OCI-LY7 (cell line): ENCODE results near the gene PACS1. TPM values are rescaled to one million over a fixed set of nuclear protein-coding genes. Genes with fewer than 3 reads are reported as not detected.

ENCODE experiments used
- BruUV-seq: library from RNA; stranded (reverse); fragments of 400-500 nt; replicated peaks from 2 replicates; lab custom pipeline; 2021; lab: Mats Ljungman, UMichigan
- CTCF ChIA-PET: fragments of 300-600 bp; sonication (Branson Sonifier 250); formaldehyde crosslinking; loops from one replicate; lab custom pipeline; 2022; ENCODE audit warnings: antibody characterized with exemption; ENCODE audit not compliant: unreplicated experiment; lab: Charles Lee
- POLR2A ChIA-PET: fragments of 300-600 bp; sonication (Branson Sonifier 250); formaldehyde crosslinking; loops from one replicate; lab custom pipeline; 2022; ENCODE audit warnings: antibody characterized with exemption; lab: Charles Lee
- DNase-seq: peaks from one replicate; pipeline ENCODE4 v3.0.0-alpha.2; 2015; ENCODE audit warnings: low spot score
- H2AFZ ChIP-seq: fragments of 200-600 bp; sonication (generic), shearing (Covaris generic); 2 replicates; pipeline ENCODE4 v1.6.1; 2014; ENCODE audit warnings: mild to moderate bottlenecking, antibody characterized with exemption, low read length, moderate library complexity
- H3K27ac ChIP-seq: fragments of 200-600 bp; sonication (generic); 2 replicates; pipeline ENCODE4 v1.5.1; 2014; ENCODE audit warnings: mixed run types, low read depth, mild to moderate bottlenecking, moderate library complexity, low read length, inconsistent platforms; ENCODE audit not compliant: poor library complexity, severe bottlenecking
- H3K36me3 ChIP-seq: fragments of 200-600 bp; sonication (generic); 2 replicates; pipeline ENCODE4 v1.6.1; 2014; ENCODE audit warnings: mild to moderate bottlenecking, antibody characterized with exemption, low read length, moderate library complexity, mixed read lengths; ENCODE audit not compliant: insufficient read depth
- H3K4me1 ChIP-seq: fragments of 200-600 bp; sonication (generic); 2 replicates; pipeline ENCODE4 v1.5.1; 2014; ENCODE audit warnings: mild to moderate bottlenecking, low read length; ENCODE audit not compliant: insufficient read depth, poor library complexity, severe bottlenecking
- H3K4me2 ChIP-seq: fragments of 200-600 bp; sonication (generic); 2 replicates; pipeline ENCODE4 v1.6.1; 2014; ENCODE audit warnings: mild to moderate bottlenecking, low read length
- H3K4me3 ChIP-seq: fragments of 200-600 bp; sonication (generic); 2 replicates; pipeline ENCODE4 v1.5.1; 2014; ENCODE audit warnings: mild to moderate bottlenecking, low read depth, low read length; ENCODE audit not compliant: poor library complexity, severe bottlenecking
- H3K79me2 ChIP-seq: fragments of 200-600 bp; sonication (generic); 2 replicates; pipeline ENCODE4 v1.6.1; 2016; ENCODE audit warnings: low read depth, mild to moderate bottlenecking, low read length, moderate library complexity, mixed read lengths; ENCODE audit not compliant: insufficient read depth
- H3K9me2 ChIP-seq: fragments of 200-600 bp; sonication (generic); 2 replicates; pipeline ENCODE4 v1.6.1; 2016; ENCODE audit warnings: mild to moderate bottlenecking, low read length, mixed read lengths; ENCODE audit not compliant: insufficient read depth
- H3K9me3 ChIP-seq: fragments of 200-600 bp; sonication (generic); 2 replicates; pipeline ENCODE4 v1.6.1; 2014; ENCODE audit warnings: mild to moderate bottlenecking, mixed run types, low read length, mixed read lengths
- H4K20me1 ChIP-seq: fragments of 200-600 bp; sonication (generic); 2 replicates; pipeline ENCODE4 v1.6.1; 2014; ENCODE audit warnings: mild to moderate bottlenecking, antibody characterized with exemption, low read length, moderate library complexity, mixed read lengths; ENCODE audit not compliant: insufficient read depth
- CTCF ChIP-seq: fragments of 200-600 bp; sonication (generic); conservative IDR thresholded peaks from 2 replicates; pipeline ENCODE4 v1.5.1; 2014; ENCODE audit warnings: mild to moderate bottlenecking, antibody characterized with exemption, low read length, moderate library complexity, mixed read lengths
- EZH2phosphoT487 ChIP-seq: fragments of 200-600 bp; sonication (generic); IDR thresholded peaks from 2 replicates; pipeline ENCODE4 v1.6.1; 2018; ENCODE audit warnings: low read depth, borderline replicate concordance, mild to moderate bottlenecking, mixed run types, antibody characterized with exemption, low read length, moderate library complexity, mixed read lengths
- intact Hi-C: fragments of 100-400 bp; cut with micrococcal nuclease; formaldehyde crosslinking; loops from one replicate; pipeline ENCODE4 v1.10.0; 2022; ENCODE audit not compliant: unreplicated experiment
- total RNA-seq, 2 experiments: library from RNA; depleted of rRNA in 1 of 2; stranded (reverse); fragments of >200 nt in 1 of 2; shearing (Covaris generic) in 1 of 2; gene quantifications; 2 replicates each; pipeline ENCODE4 v1.2.3, GENCODE V29; 2014 to 2022

PACS1 gene
- total RNA-seq, 2 experiments from 2014 or later: 23.7 to 52.5 TPM

- Histone ChIP-seq H3K9me2 (no peaks in the 10 kb centered on the region), H3K27ac (no peak overlapping the region), H2AFZ (no peak overlapping the region), H3K4me3 (no peak overlapping the region), H3K4me2 (no peak overlapping the region), H4K20me1 (no peaks in the 10 kb centered on the region), H3K79me2 (peaks cover 5% of the 10 kb centered on the region; the same call in 1 of the 2 replicates), H3K36me3 (peaks cover 9% of the 10 kb centered on the region), H3K4me1 (peaks cover 32% of the 10 kb centered on the region), H3K9me3 (no peaks in the 10 kb centered on the region)
- DNase-seq: no peak
- ChIA-PET POLR2A (interaction anchor here (0.8 to 1.1 kb wide), 2 partner anchors 8 to 19 kb away, joined by 3 to 4 read pairs; no protein-coding TSS in a partner anchor), CTCF (no interaction called here)
- intact Hi-C loops: no loop called here
- no TSS peak for BruUV-seq
- TF ChIP-seq CTCF (no peak), EZH2phosphoT487 (no peak)
Observed at GRCh38 chr11:66107600-66108510, 37.8 kb downstream of the PACS1 start.

- Histone ChIP-seq H3K79me2 (peaks cover 9% of the 10 kb centered on the region; the same call in 1 of the 2 replicates), H3K9me2 (no peaks in the 10 kb centered on the region), H4K20me1 (no peaks in the 10 kb centered on the region), H3K4me3 (no peak overlapping the region), H3K4me1 (peaks cover 40% of the 10 kb centered on the region), H3K27ac (no peak overlapping the region), H3K4me2 (no peak overlapping the region), H2AFZ (no peak overlapping the region), H3K36me3 (0 out of 2 replicates have a peak, but pooled peaks cover 4% of the 10 kb centered on the region), H3K9me3 (no peaks in the 10 kb centered on the region)
- no TSS peak for BruUV-seq
- CTCF ChIA-PET: no interaction called here
- intact Hi-C loops: no loop called here
- DNase-seq: no peak
- POLR2A ChIA-PET: interaction anchor here (0.7 to 3.0 kb wide), 2 partner anchors 8 to 15 kb away, joined by 3 to 11 read pairs; no protein-coding TSS in a partner anchor
- TF ChIP-seq EZH2phosphoT487 (no peak), CTCF (no peak)
Observed at GRCh38 chr11:66109294-66109693, 39.2 kb downstream of the PACS1 start.
